GM12892 (cell line): Measurements from ENCODE around the gene BASP1.
"Not testable (repeated sequence)": the region's sequence is repeated elsewhere in the genome, so short reads cannot be mapped to it uniquely, and the experiment has no call there.

Experiments
- POLR2A ChIP-seq: IDR thresholded peaks from 2 replicates; pipeline ENCODE4 v1.6.1; 2011; ENCODE audit warnings: low read depth, low read length, control low read depth
- POLR2AphosphoS5 ChIP-seq: IDR thresholded peaks from 2 replicates; pipeline ENCODE4 v1.6.1; 2011; ENCODE audit warnings: low read depth, low read length, control low read depth
- TAF1 ChIP-seq: IDR thresholded peaks from 2 replicates; pipeline ENCODE4 v1.6.1; 2011; ENCODE audit warnings: low read depth, mild to moderate bottlenecking, control low read depth, low read length, borderline replicate concordance

DNA sequence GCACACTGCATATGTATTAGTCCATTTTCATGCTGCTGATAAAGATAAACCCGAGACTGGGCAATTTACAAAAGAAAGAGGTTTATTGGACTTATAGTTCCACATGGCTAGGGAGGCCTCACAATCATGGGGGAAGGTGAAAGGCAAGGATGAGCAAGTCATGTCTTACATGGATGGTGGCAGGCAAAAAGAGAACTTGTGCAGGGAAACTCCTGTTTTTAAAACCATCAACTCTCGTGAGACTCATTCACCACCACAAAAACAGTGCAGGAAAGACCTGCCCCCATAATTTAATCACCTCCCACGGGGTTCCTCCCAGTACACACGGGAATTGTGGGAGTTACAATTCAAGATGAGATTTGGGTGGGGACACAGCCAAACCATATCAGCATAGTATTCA is 41.6 kb downstream of the BASP1 start:
- TF ChIP-seq POLR2AphosphoS5, POLR2A, TAF1: not testable (repeated sequence)
